GM23248 (cell line): ENCODE results near the gene NLGN2. TPM values are rescaled to one million over a fixed set of nuclear protein-coding genes. Genes with fewer than 3 reads are reported as not detected.
"Not testable (repeated sequence)": the region's sequence is repeated elsewhere in the genome, so short reads cannot be mapped to it uniquely, and the experiment has no call there.

ENCODE experiments used
- DNase-seq: peaks from one replicate; pipeline ENCODE4 v3.0.0-alpha.2; 2015
- H2AFZ ChIP-seq: fragments of 200-600 bp; sonication (generic); 2 replicates; pipeline ENCODE4 v1.6.1; 2016; ENCODE audit warnings: antibody characterized with exemption
- H3F3A ChIP-seq: fragments of 200-600 bp; sonication (generic); 2 replicates; pipeline ENCODE4 v1.6.1; 2016; ENCODE audit warnings: mild to moderate bottlenecking, antibody characterized with exemption, mixed run types; ENCODE audit not compliant: insufficient read depth
- H3K27ac ChIP-seq: fragments of 200-600 bp; sonication (generic); 2 replicates; pipeline ENCODE4 v1.5.1; 2016; ENCODE audit warnings: mild to moderate bottlenecking
- H3K27me3 ChIP-seq: fragments of 200-600 bp; sonication (generic); replicated peaks from 2 replicates; pipeline ENCODE4 v1.6.1; 2016; ENCODE audit warnings: mild to moderate bottlenecking; ENCODE audit not compliant: insufficient read depth
- H3K36me3 ChIP-seq: fragments of 200-600 bp; sonication (generic); 2 replicates; pipeline ENCODE4 v1.6.1; 2016; ENCODE audit warnings: low read depth, mild to moderate bottlenecking
- H3K4me1 ChIP-seq: fragments of 200-600 bp; sonication (generic); 2 replicates; pipeline ENCODE4 v1.6.1; 2016; ENCODE audit warnings: mild to moderate bottlenecking; ENCODE audit not compliant: insufficient read depth
- H3K4me2 ChIP-seq: fragments of 200-600 bp; sonication (generic); one replicate; pipeline ENCODE4 v1.6.1; 2016; ENCODE audit warnings: mild to moderate bottlenecking; ENCODE audit not compliant: unreplicated experiment
- H3K4me3 ChIP-seq: fragments of 200-600 bp; sonication (generic); 2 replicates; pipeline ENCODE4 v1.5.1; 2016; ENCODE audit warnings: mild to moderate bottlenecking
- H3K79me2 ChIP-seq: fragments of 200-600 bp; sonication (generic); 2 replicates; pipeline ENCODE4 v1.6.1; 2016; ENCODE audit warnings: mild to moderate bottlenecking; ENCODE audit not compliant: insufficient read depth
- H3K9ac ChIP-seq: fragments of 200-600 bp; sonication (generic); 2 replicates; pipeline ENCODE4 v1.6.1; 2016; ENCODE audit warnings: mild to moderate bottlenecking
- H3K9me2 ChIP-seq: fragments of 200-600 bp; sonication (generic); 2 replicates; pipeline ENCODE4 v1.6.1; 2016; ENCODE audit warnings: mixed run types, mild to moderate bottlenecking, moderate library complexity; ENCODE audit not compliant: insufficient read depth
- H3K9me3 ChIP-seq: fragments of 200-600 bp; sonication (generic); one replicate; pipeline ENCODE4 v1.6.1; 2017; ENCODE audit warnings: low read depth
- H4K20me1 ChIP-seq: fragments of 200-600 bp; sonication (generic); 2 replicates; pipeline ENCODE4 v1.6.0; 2016; ENCODE audit not compliant: insufficient read depth
- EZH2 ChIP-seq: fragments of 200-600 bp; sonication (generic); IDR thresholded peaks from 2 replicates; pipeline ENCODE4 v1.6.1; 2018; ENCODE audit warnings: antibody characterized with exemption, mild to moderate bottlenecking; ENCODE audit not compliant: insufficient read depth, poor library complexity, severe bottlenecking
- EZH2phosphoT487 ChIP-seq: fragments of 200-600 bp; sonication (generic); IDR thresholded peaks from 2 replicates; pipeline ENCODE4 v1.6.1; 2018; ENCODE audit warnings: antibody characterized with exemption, moderate library complexity, mild to moderate bottlenecking, low read depth; ENCODE audit not compliant: insufficient read depth
- WGBS, 2 experiments: methylation state at CpG; one replicate each; pipeline ENCODE4 v1.1.6; 2015 to 2017; ENCODE audit warnings: low lambda C conversion rate in 2 of 2, low coverage in 1 of 2; ENCODE audit errors: missing lambda C conversion rate in 2 of 2; 5-methylcytosine and 5-hydroxymethylcytosine counted together
- in situ Hi-C: fragments of 300-500 bp; cut with MboI; formaldehyde crosslinking; loops from 2 replicates; pipeline ENCODE4 v1.15.0; 2020
- polyA plus RNA-seq: library from polyadenylated mRNA; unstranded; fragments of >200 nt; fragmentation: Nextera tagmentation; extraction: Ambion mirVana; gene quantifications from 2 replicates; pipeline ENCODE4 v1.2.1, GENCODE V29; 2016
- total RNA-seq: library from RNA; depleted of rRNA; stranded (reverse); fragments of >200 nt; shearing (Covaris generic); gene quantifications from 2 replicates; pipeline ENCODE4 v1.2.3, GENCODE V29; 2014

NLGN2 gene
- total and polyA plus RNA-seq, 2 experiments from 2014 or later, result 3.3 to 9.5 TPM

DNA sequence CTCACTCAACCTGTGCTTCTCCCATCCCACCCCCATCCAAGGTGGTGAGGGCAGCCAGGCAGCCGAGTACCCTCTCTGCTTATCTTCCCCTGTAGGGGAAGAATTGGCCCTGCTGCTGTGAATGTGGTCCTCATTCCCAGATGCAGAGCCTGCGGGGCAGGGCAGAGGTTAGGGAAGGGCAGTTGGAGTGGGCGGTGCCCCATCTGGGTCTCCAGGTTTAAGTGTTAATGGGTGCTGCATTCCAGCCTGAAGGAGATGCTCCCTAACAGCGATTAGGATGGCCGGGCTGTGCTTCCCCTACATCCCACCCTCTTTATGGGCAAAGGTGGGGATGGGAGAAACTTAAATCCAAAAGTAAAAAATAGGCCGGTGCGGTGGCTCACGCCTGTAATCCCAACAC is 40.6 kb upstream of the NLGN2 start:
- no peaks in the 10 kb centered on the region for H3K79me2 ChIP-seq
- H3K36me3 ChIP-seq, result no peaks in the 10 kb centered on the region
- no peak overlapping the region for H3K27ac ChIP-seq
- H3K27me3 ChIP-seq, result no peaks in the 10 kb centered on the region
- no peaks in the 10 kb centered on the region for H3K9me3 ChIP-seq
- H3F3A ChIP-seq, result peaks cover 5% of the 10 kb centered on the region; the same call in 1 of the 2 replicates
- no peak for DNase-seq
- no peak overlapping the region for H2AFZ ChIP-seq
- TF ChIP-seq EZH2 (no peak), EZH2phosphoT487 (no peak)
- no peak overlapping the region for H3K9ac ChIP-seq
- 0 out of 2 replicates have a peak, but pooled peaks cover 5% of the 10 kb centered on the region for H3K4me1 ChIP-seq
- H3K9me2 ChIP-seq, result no peaks in the 10 kb centered on the region
- H4K20me1 ChIP-seq, result no peaks in the 10 kb centered on the region
- WGBS, 2 experiments, result 90 to 97% methylated on average over 8 of the region's 8 CpGs
- no peak overlapping the region for H3K4me2 ChIP-seq
- H3K4me3 ChIP-seq, result no peak overlapping the region
- in situ Hi-C loops, result no loop called here

- peaks cover 2% of the 10 kb centered on the region; the same call in 1 of the 2 replicates for H3F3A ChIP-seq
Measured at GRCh38 chr17:7367918-7368598, 39.6 kb upstream of the NLGN2 start.

DNA sequence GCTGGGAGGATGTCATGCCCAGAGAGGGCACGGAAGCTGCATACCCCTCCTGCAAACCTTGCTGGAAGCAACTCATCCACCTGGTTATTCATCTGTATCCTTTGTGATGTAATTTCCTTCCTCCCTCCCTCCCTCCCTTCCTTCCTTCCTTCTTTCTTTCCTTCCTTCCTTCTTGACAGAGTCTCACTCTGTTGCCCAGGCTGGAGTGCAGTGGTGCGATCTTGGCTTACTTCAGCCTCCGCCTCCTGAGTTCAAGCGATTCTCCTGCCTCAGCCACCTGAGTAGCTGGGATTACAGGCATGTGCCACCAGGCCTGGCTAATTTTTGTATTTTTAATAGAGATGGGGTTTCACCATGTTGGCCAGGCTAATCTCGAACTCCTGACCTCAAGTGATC is 39.0 kb upstream of the NLGN2 start:
- H4K20me1 ChIP-seq, H3K36me3 ChIP-seq, H2AFZ ChIP-seq, H3K9me2 ChIP-seq, H3K4me3 ChIP-seq, H3K4me1 ChIP-seq, DNase-seq, H3F3A ChIP-seq, H3K27me3 ChIP-seq, H3K27ac ChIP-seq, H3K4me2 ChIP-seq, H3K9ac ChIP-seq, H3K9me3 ChIP-seq, H3K79me2 ChIP-seq, in situ Hi-C loops: not testable (repeated sequence)
- WGBS, 2 experiments, result 94 to 95% methylated on average over 5 of the region's 5 CpGs

More at GRCh38 chr17:7367918-7368598, 39.6 kb upstream of the NLGN2 start:
- no peak overlapping the region for H3K4me2 ChIP-seq
- H3K79me2 ChIP-seq, result no peaks in the 10 kb centered on the region
- no peaks in the 10 kb centered on the region for H3K36me3 ChIP-seq
- DNase-seq, result no peak
- H3K9me3 ChIP-seq, result no peaks in the 10 kb centered on the region
- in situ Hi-C loops, result no loop called here
- H3K9ac ChIP-seq, result no peak overlapping the region
- H3K4me1 ChIP-seq, result 0 out of 2 replicates have a peak, but pooled peaks cover 2% of the 10 kb centered on the region
- no peaks in the 10 kb centered on the region for H3K9me2 ChIP-seq
- H3K27ac ChIP-seq, result no peak overlapping the region
- 61% methylated on average over 13 of the region's 13 CpGs for WGBS, 2 experiments
- no peaks in the 10 kb centered on the region for H4K20me1 ChIP-seq
- no peak overlapping the region for H3K4me3 ChIP-seq
- no peak overlapping the region for H2AFZ ChIP-seq
- TF ChIP-seq EZH2, result no peak
- no peak for TF ChIP-seq EZH2phosphoT487
- no peaks in the 10 kb centered on the region for H3K27me3 ChIP-seq

DNA sequence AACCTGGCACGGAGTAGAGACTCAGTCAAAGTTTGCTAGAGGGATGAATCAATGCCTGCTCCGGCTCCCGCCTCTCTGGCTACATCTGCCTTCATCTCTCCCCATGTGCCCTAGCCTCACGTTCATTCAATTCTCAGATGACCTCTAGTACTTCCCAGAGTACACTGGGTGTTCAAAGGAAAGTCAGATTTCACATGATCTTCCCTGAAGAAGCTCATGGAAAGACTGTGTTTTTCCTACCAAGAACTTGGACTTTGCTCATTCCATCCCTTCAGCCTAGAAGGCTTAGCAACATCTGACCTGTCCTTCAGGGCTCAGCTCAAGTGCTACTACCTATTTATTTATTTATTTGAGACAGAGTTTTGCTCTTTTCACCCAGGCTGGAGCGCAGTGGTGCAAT is 37.8 kb upstream of the NLGN2 start:
- Histone ChIP-seq H3K36me3 (no peaks in the 10 kb centered on the region), H3K9me3 (no peaks in the 10 kb centered on the region), H2AFZ (no peak overlapping the region), H3K9me2 (no peaks in the 10 kb centered on the region), H3K4me1 (no peaks in the 10 kb centered on the region), H3K27ac (no peak overlapping the region), H3F3A (no peaks in the 10 kb centered on the region), H3K79me2 (no peaks in the 10 kb centered on the region), H4K20me1 (no peaks in the 10 kb centered on the region), H3K9ac (no peak overlapping the region), H3K4me3 (no peak overlapping the region), H3K27me3 (no peaks in the 10 kb centered on the region), H3K4me2 (no peak overlapping the region)
- no peak for DNase-seq
- in situ Hi-C loops, result no loop called here
- TF ChIP-seq EZH2phosphoT487, result no peak
- TF ChIP-seq EZH2, result no peak
- 81 to 88% methylated on average over 5 of the region's 5 CpGs for WGBS, 2 experiments

GRCh38 chr17:7370853-7371252 is 36.8 kb upstream of the NLGN2 start:
- DNase-seq, result no peak
- whole genome bisulfite sequencing, 2 experiments, result 76 to 85% methylated on average over 4 of the region's 4 CpGs
- no peaks in the 10 kb centered on the region for H4K20me1 ChIP-seq
- H3K79me2 ChIP-seq, result no peaks in the 10 kb centered on the region
- H3K9me3 ChIP-seq, result no peaks in the 10 kb centered on the region
- no peak overlapping the region for H3K27ac ChIP-seq
- H3K9ac ChIP-seq, result no peak overlapping the region
- no peaks in the 10 kb centered on the region for H3K27me3 ChIP-seq
- H3K36me3 ChIP-seq, result no peaks in the 10 kb centered on the region
- no peaks in the 10 kb centered on the region for H3F3A ChIP-seq
- H3K4me3 ChIP-seq, result no peak overlapping the region
- in situ Hi-C loops, result no loop called here
- TF ChIP-seq EZH2 (no peak), EZH2phosphoT487 (no peak)
- H3K4me2 ChIP-seq, result no peak overlapping the region
- no peaks in the 10 kb centered on the region for H3K4me1 ChIP-seq
- H3K9me2 ChIP-seq, result no peaks in the 10 kb centered on the region
- H2AFZ ChIP-seq, result no peak overlapping the region
